Measurements from ENCODE around the gene WDR83. TPM values are rescaled to one million over a fixed set of nuclear protein-coding genes. Genes with fewer than 3 reads are reported as not detected.
A peak's percentile ranks its signal among the peaks of the same experiment; 100 is the strongest.
"Not testable (repeated sequence)": the region's sequence is repeated elsewhere in the genome, so short reads cannot be mapped to it uniquely, and the experiment has no call there.

WDR83 gene
- total and polyA plus RNA-seq, 2 experiments from 2014 or later: 28.4 to 40.2 TPM

DNA sequence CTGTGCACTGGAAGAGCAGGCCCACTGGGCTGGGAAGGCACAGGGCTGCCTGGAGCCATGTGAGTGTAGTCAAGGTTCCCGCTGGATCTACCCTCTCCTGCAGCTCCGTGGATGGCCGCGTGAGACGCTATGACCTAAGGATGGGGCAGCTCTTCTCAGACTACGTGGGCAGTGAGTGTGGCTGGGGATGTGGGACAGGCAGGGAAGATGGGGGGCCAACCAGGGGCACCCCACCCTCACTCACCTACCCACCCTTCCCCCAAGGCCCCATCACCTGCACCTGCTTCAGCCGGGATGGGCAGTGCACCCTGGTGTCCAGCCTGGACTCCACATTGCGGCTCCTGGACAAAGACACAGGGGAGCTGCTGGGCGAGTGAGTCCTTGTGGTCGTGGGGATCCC is 6.1 kb downstream of the WDR83 start:
- Histone ChIP-seq H3K4me1 (ENCODE audit: low read depth) (peaks cover 11% of the 10 kb centered on the region), H3K4me3 (no peak overlapping the region), H3K27ac (no peak overlapping the region), H3K9me3 (ENCODE audit: low read depth) (no peaks in the 10 kb centered on the region), H3K27me3 (no peaks in the 10 kb centered on the region), H3K36me3 (peaks cover 13% of the 10 kb centered on the region)
- TF ChIP-seq, protein P1, sequence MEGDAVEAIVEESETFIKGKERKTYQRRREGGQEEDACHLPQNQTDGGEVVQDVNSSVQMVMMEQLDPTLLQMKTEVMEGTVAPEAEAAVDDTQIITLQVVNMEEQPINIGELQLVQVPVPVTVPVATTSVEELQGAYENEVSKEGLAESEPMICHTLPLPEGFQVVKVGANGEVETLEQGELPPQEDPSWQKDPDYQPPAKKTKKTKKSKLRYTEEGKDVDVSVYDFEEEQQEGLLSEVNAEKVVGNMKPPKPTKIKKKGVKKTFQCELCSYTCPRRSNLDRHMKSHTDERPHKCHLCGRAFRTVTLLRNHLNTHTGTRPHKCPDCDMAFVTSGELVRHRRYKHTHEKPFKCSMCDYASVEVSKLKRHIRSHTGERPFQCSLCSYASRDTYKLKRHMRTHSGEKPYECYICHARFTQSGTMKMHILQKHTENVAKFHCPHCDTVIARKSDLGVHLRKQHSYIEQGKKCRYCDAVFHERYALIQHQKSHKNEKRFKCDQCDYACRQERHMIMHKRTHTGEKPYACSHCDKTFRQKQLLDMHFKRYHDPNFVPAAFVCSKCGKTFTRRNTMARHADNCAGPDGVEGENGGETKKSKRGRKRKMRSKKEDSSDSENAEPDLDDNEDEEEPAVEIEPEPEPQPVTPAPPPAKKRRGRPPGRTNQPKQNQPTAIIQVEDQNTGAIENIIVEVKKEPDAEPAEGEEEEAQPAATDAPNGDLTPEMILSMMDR (IDR thresholded peaks at IDR 0.05; ENCODE audit: low read depth, low read length): no peak
- no peak for DNase-seq (ENCODE audit: low read depth in 1 of 2, low spot score in 1 of 2)

DNA sequence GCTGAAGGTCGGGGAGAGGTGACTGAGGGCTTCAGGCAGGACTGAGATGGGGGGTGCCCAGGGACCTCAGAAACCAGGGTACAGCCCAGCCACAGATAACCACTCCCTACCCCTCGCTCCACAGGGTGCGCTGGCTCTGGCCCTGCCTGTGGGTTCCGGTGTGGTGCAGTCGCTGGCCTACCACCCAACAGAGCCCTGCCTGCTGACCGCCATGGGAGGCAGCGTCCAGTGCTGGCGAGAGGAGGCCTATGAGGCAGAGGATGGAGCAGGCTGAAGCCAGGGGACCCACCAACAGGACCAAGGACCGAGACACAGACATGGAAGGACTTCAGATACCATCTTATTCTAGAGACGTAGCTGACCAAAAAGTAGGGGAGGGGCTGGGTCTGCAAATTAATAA is 8.8 kb downstream of the WDR83 start:
- Histone ChIP-seq H3K4me1 (ENCODE audit: low read depth) (peaks cover 4% of the 10 kb centered on the region), H3K36me3 (peaks cover 27% of the 10 kb centered on the region), H3K27me3 (no peaks in the 10 kb centered on the region), H3K27ac (no peak overlapping the region), H3K4me3 (no peak overlapping the region), H3K9me3 (ENCODE audit: low read depth) (no peaks in the 10 kb centered on the region)
- DNase-seq (ENCODE audit: low read depth in 1 of 2, low spot score in 1 of 2): no peak
- TF ChIP-seq, protein P1 (IDR thresholded peaks at IDR 0.05; ENCODE audit: low read depth, low read length): no peak

DNA sequence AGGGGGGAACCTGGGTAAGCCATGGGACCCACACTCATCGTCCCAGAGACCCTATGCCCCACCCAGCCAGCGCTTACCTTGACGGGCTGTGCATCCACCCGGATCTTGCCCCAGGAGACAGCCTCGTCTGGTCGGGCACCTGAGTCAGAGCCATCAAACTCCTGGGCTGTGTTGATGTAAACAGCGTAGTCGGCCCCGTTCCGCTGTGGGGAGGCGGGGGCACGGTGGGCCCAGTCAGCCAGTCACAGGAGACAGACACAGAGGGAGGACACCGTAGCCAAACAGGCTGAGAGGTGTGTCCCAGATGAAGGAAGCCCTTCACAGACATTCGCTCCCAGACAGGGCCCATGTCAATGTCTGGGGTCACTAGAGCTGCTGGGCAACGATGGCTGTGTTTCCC is 9.3 kb downstream of the WDR83 start:
- TF ChIP-seq, protein P1 (IDR thresholded peaks at IDR 0.05; ENCODE audit: low read depth, low read length): no peak
- Histone ChIP-seq H3K27ac (no peak overlapping the region), H3K4me1 (ENCODE audit: low read depth) (no peaks in the 10 kb centered on the region), H3K9me3 (ENCODE audit: low read depth) (no peaks in the 10 kb centered on the region), H3K36me3 (peaks cover 27% of the 10 kb centered on the region), H3K27me3 (no peaks in the 10 kb centered on the region), H3K4me3 (no peak overlapping the region)
- no peak for DNase-seq (ENCODE audit: low read depth in 1 of 2, low spot score in 1 of 2)

DNA sequence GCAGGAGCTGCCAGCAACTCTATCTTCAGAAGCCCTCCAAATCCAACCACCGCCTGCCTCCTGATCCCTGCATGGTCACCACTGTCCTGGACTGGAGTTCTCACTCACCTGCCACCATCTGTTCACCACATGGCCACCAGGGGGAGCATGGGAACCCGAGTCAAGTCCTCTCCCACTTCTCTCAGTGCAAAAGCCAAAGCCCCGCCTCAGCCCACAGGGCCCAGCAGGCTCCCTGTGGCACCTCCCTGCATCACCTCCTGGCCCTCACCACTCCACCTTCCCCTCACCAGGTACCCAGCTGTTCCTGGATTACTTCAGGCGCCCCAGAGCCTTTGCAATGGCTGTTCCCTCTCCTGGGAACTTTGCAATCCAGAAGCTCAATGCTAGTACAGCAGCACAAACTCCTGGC is 9.8 kb downstream of the WDR83 start:
- no peaks in the 10 kb centered on the region for H3K9me3 ChIP-seq (ENCODE audit: low read depth)
- peaks cover 27% of the 10 kb centered on the region for H3K36me3 ChIP-seq
- no peak overlapping the region for H3K4me3 ChIP-seq
- H3K27ac ChIP-seq: no peak overlapping the region
- no peaks in the 10 kb centered on the region for H3K4me1 ChIP-seq (ENCODE audit: low read depth)
- TF ChIP-seq, protein P1 (IDR thresholded peaks at IDR 0.05; ENCODE audit: low read depth, low read length): peak; percentile 92
- peak; percentile 83 to 85 for DNase-seq (ENCODE audit: low read depth in 1 of 2, low spot score in 1 of 2)
- H3K27me3 ChIP-seq: no peaks in the 10 kb centered on the region

DNA sequence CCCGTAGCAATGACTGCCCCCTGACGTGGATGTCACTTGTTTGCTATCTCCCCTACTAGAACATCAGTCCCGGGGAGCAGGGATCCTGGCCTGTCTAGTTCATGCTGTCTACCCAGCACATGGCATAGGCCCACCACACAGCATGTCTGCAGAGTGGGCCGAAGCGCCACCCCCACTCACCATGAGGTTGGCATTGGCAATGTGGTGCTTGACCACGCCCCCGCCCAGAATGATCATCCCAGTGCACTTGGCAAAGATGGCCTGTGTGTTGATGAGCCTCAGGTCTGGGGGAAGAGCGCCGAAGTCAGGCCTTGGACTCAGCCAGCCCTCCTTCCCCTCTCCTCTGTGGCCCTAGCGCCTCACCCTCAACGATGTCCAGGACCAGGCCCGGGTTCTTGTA is 10.3 kb downstream of the WDR83 start:
- TF ChIP-seq, protein P1 (IDR thresholded peaks at IDR 0.05; ENCODE audit: low read depth, low read length): no peak
- Histone ChIP-seq H3K27me3 (no peaks in the 10 kb centered on the region), H3K9me3 (ENCODE audit: low read depth) (no peaks in the 10 kb centered on the region), H3K27ac (no peak overlapping the region), H3K4me3 (no peak overlapping the region), H3K36me3 (peaks cover 27% of the 10 kb centered on the region), H3K4me1 (ENCODE audit: low read depth) (no peaks in the 10 kb centered on the region)
- DNase-seq (ENCODE audit: low read depth in 1 of 2, low spot score in 1 of 2): no peak

DNA sequence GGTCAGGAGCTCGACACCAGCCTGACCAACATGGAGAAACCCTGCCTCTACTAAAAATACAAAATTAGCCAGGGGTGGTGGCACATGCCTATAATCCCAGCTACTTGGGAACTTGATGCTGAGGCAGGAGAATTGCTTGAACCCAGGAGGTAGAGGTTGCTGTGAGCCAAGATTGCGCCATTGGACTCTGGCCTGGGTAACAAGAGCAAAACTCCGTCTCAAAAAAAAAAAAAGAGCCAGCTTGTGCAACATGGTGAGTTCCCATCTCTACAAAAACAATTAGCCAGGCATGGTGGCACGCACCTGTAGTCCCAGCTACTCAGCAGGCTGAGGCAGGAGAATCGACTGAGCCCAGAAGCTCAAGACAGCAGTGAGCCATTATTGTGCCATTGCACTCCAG is 11.4 kb downstream of the WDR83 start:
- H3K4me3 ChIP-seq; H3K27ac ChIP-seq; H3K27me3 ChIP-seq; H3K4me1 ChIP-seq (ENCODE audit: low read depth); DNase-seq (ENCODE audit: low read depth in 1 of 2, low spot score in 1 of 2); H3K9me3 ChIP-seq (ENCODE audit: low read depth): not testable (repeated sequence)
- peaks cover 27% of the 10 kb centered on the region for H3K36me3 ChIP-seq
